ENCODE results near the gene NFYB.

DNA sequence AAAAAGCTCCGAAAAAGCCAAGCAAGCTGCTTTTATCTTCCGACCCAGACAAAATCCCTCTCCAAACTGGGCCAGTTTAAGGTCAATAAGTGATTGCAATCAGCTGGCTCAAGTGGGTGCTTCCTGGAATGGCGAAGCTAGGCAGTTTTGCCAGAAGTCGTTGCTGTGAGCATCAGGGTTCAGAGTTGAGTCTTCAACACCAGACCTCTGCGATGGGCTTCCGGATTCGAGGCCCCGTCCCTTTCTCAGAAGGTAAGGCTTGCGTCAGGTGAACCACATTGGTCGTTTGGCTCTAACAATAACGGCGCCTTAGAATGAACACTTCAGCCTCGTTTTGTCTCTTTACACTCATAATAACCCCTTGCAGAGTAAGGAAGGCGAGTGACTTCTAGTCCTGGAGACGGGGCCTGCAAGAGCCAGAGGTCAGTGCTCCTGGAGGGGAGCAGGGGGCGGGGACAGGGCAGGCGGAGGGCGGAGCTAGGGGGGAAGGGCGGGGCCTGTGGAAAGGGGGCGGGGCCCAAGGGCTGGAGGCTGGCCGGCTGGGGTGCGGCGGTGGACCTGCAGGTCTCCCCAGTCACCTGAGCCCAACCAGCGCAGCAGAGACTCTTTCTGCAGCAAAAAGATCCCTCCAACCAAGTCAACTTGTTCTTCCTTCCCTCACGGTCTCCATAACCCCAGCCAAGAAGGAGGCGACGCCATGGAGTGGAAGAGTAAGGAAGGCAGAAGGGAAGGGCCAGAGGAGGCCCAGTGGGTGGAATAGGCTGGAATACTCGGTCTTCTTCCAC is 34.0 kb upstream of the NFYB start:
- TF ChIP-seq, protein P1, sequence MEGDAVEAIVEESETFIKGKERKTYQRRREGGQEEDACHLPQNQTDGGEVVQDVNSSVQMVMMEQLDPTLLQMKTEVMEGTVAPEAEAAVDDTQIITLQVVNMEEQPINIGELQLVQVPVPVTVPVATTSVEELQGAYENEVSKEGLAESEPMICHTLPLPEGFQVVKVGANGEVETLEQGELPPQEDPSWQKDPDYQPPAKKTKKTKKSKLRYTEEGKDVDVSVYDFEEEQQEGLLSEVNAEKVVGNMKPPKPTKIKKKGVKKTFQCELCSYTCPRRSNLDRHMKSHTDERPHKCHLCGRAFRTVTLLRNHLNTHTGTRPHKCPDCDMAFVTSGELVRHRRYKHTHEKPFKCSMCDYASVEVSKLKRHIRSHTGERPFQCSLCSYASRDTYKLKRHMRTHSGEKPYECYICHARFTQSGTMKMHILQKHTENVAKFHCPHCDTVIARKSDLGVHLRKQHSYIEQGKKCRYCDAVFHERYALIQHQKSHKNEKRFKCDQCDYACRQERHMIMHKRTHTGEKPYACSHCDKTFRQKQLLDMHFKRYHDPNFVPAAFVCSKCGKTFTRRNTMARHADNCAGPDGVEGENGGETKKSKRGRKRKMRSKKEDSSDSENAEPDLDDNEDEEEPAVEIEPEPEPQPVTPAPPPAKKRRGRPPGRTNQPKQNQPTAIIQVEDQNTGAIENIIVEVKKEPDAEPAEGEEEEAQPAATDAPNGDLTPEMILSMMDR (IDR thresholded peaks at IDR 0.05): no peak
- TF ChIP-seq POLR2AphosphoS5 (IDR thresholded peaks at IDR 0.05) (no peak), POLR2A (IDR thresholded peaks at IDR 0.05) (no peak)

Measured in sigmoid colon (tissue), 4 donors.